Measurements from ENCODE around the gene ARHGAP10.

The ARHGAP10 gene

GRCh38 chr4:148112231-148112982, 380.5 kb downstream of the ARHGAP10 start:
- intact Hi-C loops (cut with DNase I): no loop called here

GRCh38 chr4:148114436-148114835, 382.5 kb downstream of the ARHGAP10 start:
- intact Hi-C loops (cut with DNase I): no loop called here

More at GRCh38 chr4:148112231-148112982, 380.5 kb downstream of the ARHGAP10 start:
- DNase-seq: peak in 6 of 42 donors; percentile 30 to 49 (median 39)

GRCh38 chr4:148116264-148116663, 384.4 kb downstream of the ARHGAP10 start:
- DNase-seq: peak in 3 of 42 donors; percentile 14 to 16 (median 14)
- intact Hi-C loops (cut with DNase I): no loop called here

More at GRCh38 chr4:148114436-148114835, 382.5 kb downstream of the ARHGAP10 start:
- DNase-seq: no peak

GRCh38 chr4:148116969-148117368, 385.1 kb downstream of the ARHGAP10 start:
- intact Hi-C loops (cut with DNase I): no loop called here
- DNase-seq: no peak

- intact Hi-C loops (cut with DNase I): no loop called here
- no peak for DNase-seq
Observed at GRCh38 chr4:148118179-148118578, 386.3 kb downstream of the ARHGAP10 start.

- intact Hi-C loops (cut with DNase I): no loop called here
Observed at GRCh38 chr4:148118633-148119032, 386.7 kb downstream of the ARHGAP10 start.

GRCh38 chr4:148120216-148120615, 388.3 kb downstream of the ARHGAP10 start:
- intact Hi-C loops (cut with DNase I): no loop called here

More at GRCh38 chr4:148118633-148119032, 386.7 kb downstream of the ARHGAP10 start:
- DNase-seq: no peak

More at GRCh38 chr4:148120216-148120615, 388.3 kb downstream of the ARHGAP10 start:
- DNase-seq: no peak
